ENCODE data around the gene OTUB2.

The OTUB2 gene

GRCh38 chr14:94080621-94081385 lies 54.7 kb downstream of the OTUB2 start, which contains the start of the genes DDX24 and IFI27L1:
DDX24 (minus strand) TSS chr14:94081202; CDS start chr14:94079742, 1,460 bp downstream.
IFI27L1 (plus strand) TSS chr14:94081310; CDS start chr14:94096938, 15,628 bp downstream.
- H3K36me3 ChIP-seq, result peaks cover 44% of the 10 kb centered on the region
- peak; percentile 96 for DNase-seq
- TF ChIP-seq CTCF (IDR thresholded peaks at IDR 0.05; ENCODE audit: low read depth, low read length), result no peak
- peak within 1 kb of the TSS; percentile 92 for H3K27ac ChIP-seq
- H3K4me3 ChIP-seq (ENCODE audit: low read depth, low read length), result peak within 1 kb of the TSS; percentile 90
- H3K9me3 ChIP-seq (ENCODE audit: severe bottlenecking), result peaks cover under 1% of the 10 kb centered on the region
- no peaks in the 10 kb centered on the region for H3K27me3 ChIP-seq (ENCODE audit: insufficient read depth, low read depth, severe bottlenecking)

- no peak for DNase-seq
- Histone ChIP-seq H3K36me3 (peaks cover 38% of the 10 kb centered on the region), H3K27ac (peak overlapping the region; percentile 92), H3K27me3 (ENCODE audit: insufficient read depth, low read depth, severe bottlenecking) (no peaks in the 10 kb centered on the region), H3K4me3 (ENCODE audit: low read depth, low read length) (peak overlapping the region; percentile 90), H3K9me3 (ENCODE audit: severe bottlenecking) (peaks cover 5% of the 10 kb centered on the region)
- no peak for TF ChIP-seq CTCF (IDR thresholded peaks at IDR 0.05; ENCODE audit: low read depth, low read length)
Measured at GRCh38 chr14:94081386-94081820, 55.3 kb downstream of the OTUB2 start.

GRCh38 chr14:94087891-94088290 lies 61.8 kb downstream of the OTUB2 start:
- Histone ChIP-seq H3K27me3 (ENCODE audit: insufficient read depth, low read depth, severe bottlenecking) (no peaks in the 10 kb centered on the region), H3K27ac (no peak overlapping the region), H3K4me3 (ENCODE audit: low read depth, low read length) (no peak overlapping the region)

GRCh38 chr14:94088516-94088915 lies 62.4 kb downstream of the OTUB2 start:
- Histone ChIP-seq H3K27me3 (ENCODE audit: insufficient read depth, low read depth, severe bottlenecking) (no peaks in the 10 kb centered on the region), H3K36me3 (peaks cover 3% of the 10 kb centered on the region; the same call in 1 of the 2 replicates), H3K9me3 (ENCODE audit: severe bottlenecking) (peaks cover 5% of the 10 kb centered on the region), H3K27ac (no peak overlapping the region), H3K4me3 (ENCODE audit: low read depth, low read length) (no peak overlapping the region)
- no peak for DNase-seq
- no peak for TF ChIP-seq CTCF (IDR thresholded peaks at IDR 0.05; ENCODE audit: low read depth, low read length)

More at GRCh38 chr14:94087891-94088290, 61.8 kb downstream of the OTUB2 start:
- peaks cover 5% of the 10 kb centered on the region for H3K9me3 ChIP-seq (ENCODE audit: severe bottlenecking)
- DNase-seq, result no peak
- H3K36me3 ChIP-seq, result peaks cover 3% of the 10 kb centered on the region; the same call in 1 of the 2 replicates
- no peak for TF ChIP-seq CTCF (IDR thresholded peaks at IDR 0.05; ENCODE audit: low read depth, low read length)

GRCh38 chr14:94089479-94089878 lies 63.3 kb downstream of the OTUB2 start:
- no peak overlapping the region for H3K4me3 ChIP-seq (ENCODE audit: low read depth, low read length)
- TF ChIP-seq CTCF (IDR thresholded peaks at IDR 0.05; ENCODE audit: low read depth, low read length), result no peak
- DNase-seq, result no peak
- peaks cover 3% of the 10 kb centered on the region; the same call in 1 of the 2 replicates for H3K36me3 ChIP-seq
- H3K9me3 ChIP-seq (ENCODE audit: severe bottlenecking), result peaks cover 5% of the 10 kb centered on the region
- no peaks in the 10 kb centered on the region for H3K27me3 ChIP-seq (ENCODE audit: insufficient read depth, low read depth, severe bottlenecking)
- H3K27ac ChIP-seq, result no peak overlapping the region
